GM06990 (cell line): ENCODE measurements around the gene SCRT2.

Source experiments
- DNase-seq: peaks from one replicate; pipeline ENCODE4 v3.0.0-alpha.2; 2011; ENCODE audit not compliant: insufficient read length; ENCODE audit errors: extremely low read depth
- H3K27me3 ChIP-seq: replicated peaks from 2 replicates; pipeline ENCODE4 v1.6.0; 2011; ENCODE audit warnings: low read length; ENCODE audit not compliant: control insufficient read depth, insufficient read depth
- H3K36me3 ChIP-seq: 2 replicates; pipeline ENCODE4 v1.5.1; 2011; ENCODE audit warnings: low read length; ENCODE audit not compliant: control insufficient read depth, insufficient read depth
- H3K4me3 ChIP-seq: replicated peaks from 2 replicates; pipeline ENCODE4 v1.5.1; 2011; ENCODE audit warnings: low read depth, mild to moderate bottlenecking, control low read depth, low read length
- CTCF ChIP-seq: IDR thresholded peaks from 2 replicates; pipeline ENCODE4 v1.5.1; 2011; ENCODE audit warnings: low read length, control low read depth, mild to moderate bottlenecking, inconsistent platforms; ENCODE audit not compliant: insufficient read depth, poor library complexity, severe bottlenecking

The SCRT2 gene

GRCh38 chr20:719068-719467 lies 43.5 kb upstream of the SCRT2 start:
- no peak for TF ChIP-seq CTCF
- Histone ChIP-seq H3K27me3 (no peaks in the 10 kb centered on the region; the same call in 1 of the 2 replicates), H3K4me3 (no peak overlapping the region), H3K36me3 (no peaks in the 10 kb centered on the region)
- no peak for DNase-seq

- no peak overlapping the region for H3K4me3 ChIP-seq
- H3K27me3 ChIP-seq = no peaks in the 10 kb centered on the region; the same call in 1 of the 2 replicates
- no peak for DNase-seq
- no peak for TF ChIP-seq CTCF
- H3K36me3 ChIP-seq = no peaks in the 10 kb centered on the region
Measured at GRCh38 chr20:717832-718231, 42.2 kb upstream of the SCRT2 start.

DNA sequence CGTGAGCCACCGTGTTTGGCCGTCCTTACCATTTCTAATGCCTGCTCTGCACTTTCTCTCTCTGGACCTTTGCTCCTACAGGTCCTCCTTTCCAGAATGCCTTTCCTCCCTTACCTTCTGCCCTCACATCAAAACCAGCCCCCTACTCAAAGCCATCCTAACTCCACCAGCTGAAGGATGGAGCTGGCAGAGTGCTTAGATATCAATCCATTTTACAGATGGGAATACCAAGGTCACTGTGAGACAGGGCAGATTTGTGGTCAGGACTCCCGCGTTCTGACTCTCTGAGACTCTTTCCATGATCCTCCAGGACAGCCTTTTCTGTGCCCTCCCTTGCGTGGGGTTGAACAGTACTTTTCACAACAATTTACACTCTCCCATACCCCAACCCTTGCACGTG lies 41.7 kb upstream of the SCRT2 start:
- Histone ChIP-seq H3K36me3 (no peaks in the 10 kb centered on the region), H3K27me3 (no peaks in the 10 kb centered on the region; the same call in 1 of the 2 replicates), H3K4me3 (no peak overlapping the region)
- DNase-seq = no peak
- no peak for TF ChIP-seq CTCF

DNA sequence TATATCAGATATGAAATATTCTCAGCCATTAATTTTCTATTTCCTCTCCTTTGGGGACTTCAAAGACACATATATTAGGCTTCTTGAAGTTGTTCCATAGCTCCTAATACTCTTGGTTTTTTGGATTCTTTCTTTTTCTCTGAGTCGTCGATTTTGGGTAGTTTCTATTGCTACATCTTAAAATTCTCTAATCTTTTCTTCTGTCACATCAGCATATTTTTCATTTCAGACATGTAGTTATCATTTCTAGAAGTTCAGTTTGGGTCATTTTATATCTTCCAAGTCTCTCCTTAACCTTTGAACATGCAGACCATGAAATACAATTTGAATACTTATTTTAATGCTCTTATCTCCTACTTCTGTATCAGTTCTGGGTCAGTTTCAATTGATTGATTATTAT lies 38.9 kb upstream of the SCRT2 start:
- no peaks in the 10 kb centered on the region for H3K36me3 ChIP-seq
- H3K4me3 ChIP-seq = no peak overlapping the region
- H3K27me3 ChIP-seq = no peaks in the 10 kb centered on the region
- no peak for DNase-seq
- no peak for TF ChIP-seq CTCF

DNA sequence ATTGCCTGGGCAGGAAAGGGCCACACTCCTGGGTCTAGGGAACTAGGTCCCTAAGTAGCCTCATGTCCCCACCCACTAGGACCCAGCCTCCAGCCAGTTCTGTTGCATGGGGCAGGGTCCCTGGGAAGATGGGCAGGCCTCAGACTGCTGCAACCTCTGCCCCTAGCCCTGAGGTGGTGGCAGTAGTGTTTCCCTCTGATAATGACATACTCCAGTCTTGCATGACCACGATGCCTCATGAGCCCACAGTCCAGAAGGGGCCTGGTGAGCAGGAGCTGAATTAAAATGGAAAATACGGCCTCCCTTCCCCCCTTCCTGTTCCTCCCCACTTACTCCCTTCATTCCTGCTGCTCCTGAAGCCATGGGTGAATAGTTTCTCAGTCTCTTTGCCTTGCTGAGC lies 36.0 kb upstream of the SCRT2 start:
- no peaks in the 10 kb centered on the region for H3K36me3 ChIP-seq
- no peak for DNase-seq
- TF ChIP-seq CTCF = no peak
- H3K27me3 ChIP-seq = no peaks in the 10 kb centered on the region
- no peak overlapping the region for H3K4me3 ChIP-seq

DNA sequence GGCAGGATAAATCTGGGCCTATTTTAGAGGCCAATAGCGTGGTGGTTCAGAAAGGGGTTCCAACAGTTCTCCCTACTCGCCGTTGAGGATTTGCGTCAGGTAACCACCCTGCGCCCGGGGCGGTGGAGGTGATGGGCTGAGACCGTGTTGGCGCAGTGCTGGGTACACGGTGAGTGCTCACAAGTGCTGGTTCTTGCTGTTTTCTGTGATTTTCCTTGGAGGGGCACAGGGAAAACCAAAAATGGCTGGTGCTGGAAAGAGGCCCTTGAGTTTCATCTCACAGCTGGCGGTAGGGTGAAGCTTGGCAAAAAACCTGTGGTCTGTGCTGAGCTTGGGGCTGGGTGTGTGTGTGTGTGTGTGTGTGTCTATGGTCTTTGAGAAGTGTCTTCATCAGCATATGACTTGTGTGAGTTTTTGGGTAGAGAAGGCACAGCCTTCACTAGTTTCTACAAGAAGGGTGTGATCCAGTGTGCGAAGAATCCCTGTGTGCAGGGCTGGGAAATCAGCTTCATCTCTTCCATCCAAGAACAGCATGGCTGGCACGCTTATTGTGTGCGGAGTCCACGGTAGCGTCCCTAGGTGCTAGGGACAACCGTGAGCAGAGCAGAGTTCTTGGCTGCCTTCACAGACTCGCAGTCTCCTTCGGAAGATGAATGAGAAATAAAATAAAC lies 35.3 kb upstream of the SCRT2 start:
- Histone ChIP-seq H3K27me3 (no peaks in the 10 kb centered on the region), H3K4me3 (no peak overlapping the region), H3K36me3 (no peaks in the 10 kb centered on the region)
- DNase-seq = no peak
- no peak for TF ChIP-seq CTCF
